SU-DHL-6 (cell line): ENCODE results near the gene CDH23.

Experiments used
- H2AFZ ChIP-seq: fragments of 200-600 bp; sonication (generic); 2 replicates; pipeline ENCODE4 v1.6.1; 2014; ENCODE audit warnings: low read depth, mild to moderate bottlenecking, moderate library complexity, mixed read lengths, antibody characterized with exemption, low read length; ENCODE audit not compliant: severe bottlenecking
- H3F3A ChIP-seq: fragments of 200-600 bp; shearing (Covaris generic); 2 replicates; pipeline ENCODE4 v1.6.0; 2016; ENCODE audit warnings: antibody characterized with exemption, mild to moderate bottlenecking; ENCODE audit not compliant: insufficient read depth
- H3K27ac ChIP-seq: fragments of 200-600 bp; sonication (generic); 2 replicates; pipeline ENCODE4 v1.5.1; 2016; ENCODE audit warnings: low read depth, mild to moderate bottlenecking, low read length, moderate library complexity, mixed read lengths
- H3K27me3 ChIP-seq: fragments of 200-600 bp; sonication (generic), shearing (Covaris generic); 2 replicates; pipeline ENCODE4 v1.6.0; 2014; ENCODE audit warnings: mild to moderate bottlenecking, low read length
- H3K36me3 ChIP-seq: fragments of 200-600 bp; sonication (generic); 2 replicates; pipeline ENCODE4 v1.6.1; 2014; ENCODE audit warnings: mild to moderate bottlenecking, low read length, mixed read lengths
- H3K4me2 ChIP-seq: fragments of 300-600, 200-600 bp; shearing (Covaris generic), sonication (generic); 2 replicates; pipeline ENCODE4 v1.6.0; 2014; ENCODE audit warnings: low read length, low read depth, mild to moderate bottlenecking; ENCODE audit not compliant: poor library complexity, severe bottlenecking
- H3K4me3 ChIP-seq: fragments of 200-600 bp; sonication (generic); 2 replicates; pipeline ENCODE4 v1.5.1; 2014; ENCODE audit warnings: antibody characterized with exemption, low read length, mild to moderate bottlenecking, mixed read lengths; ENCODE audit not compliant: insufficient read depth, poor library complexity, severe bottlenecking
- H3K79me2 ChIP-seq: fragments of 200-600 bp; sonication (generic); 2 replicates; pipeline ENCODE4 v1.6.1; 2014; ENCODE audit warnings: mild to moderate bottlenecking, low read length, moderate library complexity; ENCODE audit not compliant: insufficient read depth
- H3K9ac ChIP-seq: fragments of 200-600 bp; sonication (generic); 2 replicates; pipeline ENCODE4 v1.7.0; 2014; ENCODE audit warnings: mild to moderate bottlenecking, low read length
- H3K9me2 ChIP-seq: fragments of 200-600 bp; sonication (generic); replicated peaks from 2 replicates; pipeline ENCODE4 v1.6.1; 2014; ENCODE audit warnings: low read length; ENCODE audit not compliant: insufficient read depth
- H3K9me3 ChIP-seq: fragments of 200-600 bp; sonication (generic); 2 replicates; pipeline ENCODE4 v1.6.1; 2014; ENCODE audit warnings: low read length, mixed read lengths; ENCODE audit not compliant: insufficient read depth
- H4K20me1 ChIP-seq: fragments of 200-600 bp; sonication (generic); 2 replicates; pipeline ENCODE4 v1.6.1; 2014; ENCODE audit warnings: low read depth, mild to moderate bottlenecking, antibody characterized with exemption, low read length, moderate library complexity, mixed read lengths
- EZH2phosphoT487 ChIP-seq: fragments of 200-600 bp; sonication (generic), shearing (Covaris generic); conservative IDR thresholded peaks from 2 replicates; pipeline ENCODE4 v1.6.1; 2018; ENCODE audit warnings: mild to moderate bottlenecking, antibody characterized with exemption, low read length, moderate library complexity, mixed read lengths
- TF ChIP-seq, protein P1 (sequence below): fragments of 200-600 bp; sonication (generic); IDR thresholded peaks from one replicate; pipeline ENCODE4 v1.5.1; 2017; ENCODE audit warnings: antibody characterized with exemption, mild to moderate bottlenecking, low read length, moderate library complexity; ENCODE audit not compliant: insufficient read depth, poor library complexity, severe bottlenecking

CDH23 gene

DNA sequence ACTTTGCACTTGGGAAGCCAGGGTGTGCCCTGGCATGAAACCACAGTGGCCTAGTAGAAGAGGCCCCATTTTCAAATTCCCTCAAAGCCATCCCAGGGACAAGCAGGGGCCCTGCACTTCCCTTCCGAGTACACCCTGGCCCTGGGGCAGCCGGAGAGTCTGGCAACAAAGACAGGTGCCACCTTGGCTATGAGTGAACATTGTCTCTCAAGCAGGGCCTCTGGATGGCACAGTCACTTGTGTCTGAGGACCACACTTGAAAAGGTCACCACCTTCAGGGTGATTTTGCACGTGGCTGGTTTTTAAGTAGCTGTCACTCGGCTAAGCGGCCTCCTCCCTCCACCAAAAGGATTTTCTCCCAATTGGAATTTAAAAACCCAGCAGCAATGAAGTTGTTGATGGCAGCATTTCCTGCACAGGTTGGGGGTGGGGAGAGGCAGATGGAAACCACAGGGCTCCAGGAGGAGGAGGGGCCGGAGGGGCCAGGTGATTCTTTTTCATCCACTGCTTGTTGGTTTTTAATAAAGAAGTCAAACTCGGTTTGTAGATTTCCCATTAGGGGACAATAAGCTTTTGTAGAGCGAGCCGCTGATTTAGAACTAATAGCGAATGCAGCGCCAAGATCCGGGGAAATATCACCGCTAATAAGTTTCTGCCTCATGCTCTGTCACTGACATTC is 289.0 kb downstream of the CDH23 start:
- Histone ChIP-seq H3F3A (no peaks in the 10 kb centered on the region), H3K27me3 (no peaks in the 10 kb centered on the region), H3K4me2 (no peak overlapping the region), H3K9ac (no peak overlapping the region), H3K27ac (no peak overlapping the region), H3K79me2 (no peaks in the 10 kb centered on the region), H3K9me3 (no peaks in the 10 kb centered on the region), H3K36me3 (no peaks in the 10 kb centered on the region), H2AFZ (no peak overlapping the region), H3K4me3 (no peak overlapping the region), H3K9me2 (no peaks in the 10 kb centered on the region), H4K20me1 (no peaks in the 10 kb centered on the region)
- TF ChIP-seq, protein P1, sequence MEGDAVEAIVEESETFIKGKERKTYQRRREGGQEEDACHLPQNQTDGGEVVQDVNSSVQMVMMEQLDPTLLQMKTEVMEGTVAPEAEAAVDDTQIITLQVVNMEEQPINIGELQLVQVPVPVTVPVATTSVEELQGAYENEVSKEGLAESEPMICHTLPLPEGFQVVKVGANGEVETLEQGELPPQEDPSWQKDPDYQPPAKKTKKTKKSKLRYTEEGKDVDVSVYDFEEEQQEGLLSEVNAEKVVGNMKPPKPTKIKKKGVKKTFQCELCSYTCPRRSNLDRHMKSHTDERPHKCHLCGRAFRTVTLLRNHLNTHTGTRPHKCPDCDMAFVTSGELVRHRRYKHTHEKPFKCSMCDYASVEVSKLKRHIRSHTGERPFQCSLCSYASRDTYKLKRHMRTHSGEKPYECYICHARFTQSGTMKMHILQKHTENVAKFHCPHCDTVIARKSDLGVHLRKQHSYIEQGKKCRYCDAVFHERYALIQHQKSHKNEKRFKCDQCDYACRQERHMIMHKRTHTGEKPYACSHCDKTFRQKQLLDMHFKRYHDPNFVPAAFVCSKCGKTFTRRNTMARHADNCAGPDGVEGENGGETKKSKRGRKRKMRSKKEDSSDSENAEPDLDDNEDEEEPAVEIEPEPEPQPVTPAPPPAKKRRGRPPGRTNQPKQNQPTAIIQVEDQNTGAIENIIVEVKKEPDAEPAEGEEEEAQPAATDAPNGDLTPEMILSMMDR, result no peak
- TF ChIP-seq EZH2phosphoT487, result no peak

DNA sequence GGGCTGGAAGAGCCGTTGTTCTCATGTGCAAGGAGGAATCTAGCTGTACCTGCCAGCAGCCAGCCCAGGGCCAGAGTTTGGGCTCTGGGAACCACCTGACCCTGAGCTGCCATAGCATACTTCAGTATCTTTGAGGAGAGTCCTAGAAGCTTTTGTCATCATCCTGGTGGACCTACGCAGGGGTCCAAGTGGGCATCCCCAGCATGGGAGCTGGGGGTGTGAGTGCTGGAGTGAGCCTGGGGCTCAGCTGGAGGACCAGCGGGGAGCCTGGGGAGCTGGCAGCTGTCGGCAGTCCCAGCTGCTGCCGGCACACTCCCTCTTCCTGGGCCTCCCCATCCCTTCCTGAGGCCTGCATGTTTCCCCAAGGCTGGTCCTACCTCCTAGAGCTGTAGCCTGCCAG is 290.4 kb downstream of the CDH23 start:
- H3K79me2 ChIP-seq, result no peaks in the 10 kb centered on the region
- no peaks in the 10 kb centered on the region for H3K27me3 ChIP-seq
- no peak overlapping the region for H3K9ac ChIP-seq
- H3K4me2 ChIP-seq, result no peak overlapping the region
- H3F3A ChIP-seq, result no peaks in the 10 kb centered on the region
- no peaks in the 10 kb centered on the region for H3K9me2 ChIP-seq
- H4K20me1 ChIP-seq, result no peaks in the 10 kb centered on the region
- no peak overlapping the region for H3K27ac ChIP-seq
- H3K4me3 ChIP-seq, result no peak overlapping the region
- H3K36me3 ChIP-seq, result no peaks in the 10 kb centered on the region
- no peak overlapping the region for H2AFZ ChIP-seq
- no peaks in the 10 kb centered on the region for H3K9me3 ChIP-seq
- no peak for TF ChIP-seq EZH2phosphoT487
- TF ChIP-seq, protein P1, result no peak

DNA sequence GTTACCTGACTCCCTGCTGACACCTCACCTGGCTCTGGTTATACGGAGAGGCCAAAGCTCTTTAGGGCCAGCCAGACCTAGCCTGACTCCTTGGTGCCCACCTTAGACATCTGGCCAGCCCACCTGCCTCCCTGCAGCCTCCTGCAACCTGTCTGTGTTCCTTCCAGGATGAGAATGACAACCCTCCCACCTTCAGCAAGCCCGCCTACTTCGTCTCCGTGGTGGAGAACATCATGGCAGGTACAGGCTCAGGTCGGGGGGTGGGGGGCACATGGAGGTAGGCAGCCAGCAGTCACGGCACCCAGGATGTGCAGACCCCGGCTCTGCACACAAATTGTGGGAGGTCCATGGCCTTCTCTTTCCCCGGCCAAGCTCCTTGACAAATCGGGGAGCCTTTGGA is 290.8 kb downstream of the CDH23 start:
- Histone ChIP-seq H3K27ac (no peak overlapping the region), H3K9ac (no peak overlapping the region), H2AFZ (no peak overlapping the region), H4K20me1 (no peaks in the 10 kb centered on the region), H3K9me3 (no peaks in the 10 kb centered on the region), H3K27me3 (no peaks in the 10 kb centered on the region), H3K4me3 (no peak overlapping the region), H3K4me2 (no peak overlapping the region), H3K79me2 (no peaks in the 10 kb centered on the region), H3F3A (no peaks in the 10 kb centered on the region), H3K9me2 (no peaks in the 10 kb centered on the region), H3K36me3 (no peaks in the 10 kb centered on the region)
- no peak for TF ChIP-seq EZH2phosphoT487
- TF ChIP-seq, protein P1, result no peak
